ENCODE results near the gene PNKD.
A peak's percentile ranks its signal among the peaks of the same experiment; 100 is the strongest.

PNKD gene

DNA sequence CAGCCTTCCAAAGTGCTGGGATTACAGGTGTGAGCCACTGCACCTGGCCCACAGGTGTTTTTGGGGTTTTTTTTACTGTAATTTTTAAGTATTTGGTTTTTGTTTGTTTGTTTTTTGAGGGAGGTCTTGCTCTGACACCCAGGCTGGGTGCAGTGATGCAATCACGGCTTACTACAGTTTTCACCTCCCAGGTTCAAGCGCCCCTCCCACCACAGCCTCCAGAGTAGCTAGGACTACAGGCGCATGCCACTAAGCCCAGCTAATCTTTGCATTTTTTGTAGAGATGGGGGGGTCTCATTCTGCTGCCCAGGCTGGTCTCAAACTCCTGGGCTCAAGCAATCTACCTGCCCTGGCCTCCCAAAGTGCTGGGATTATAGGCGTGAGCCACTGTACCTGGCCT lies 104.5 kb downstream of the PNKD start:
- no peak for DNase-seq (ENCODE audit: low read depth)

DNA sequence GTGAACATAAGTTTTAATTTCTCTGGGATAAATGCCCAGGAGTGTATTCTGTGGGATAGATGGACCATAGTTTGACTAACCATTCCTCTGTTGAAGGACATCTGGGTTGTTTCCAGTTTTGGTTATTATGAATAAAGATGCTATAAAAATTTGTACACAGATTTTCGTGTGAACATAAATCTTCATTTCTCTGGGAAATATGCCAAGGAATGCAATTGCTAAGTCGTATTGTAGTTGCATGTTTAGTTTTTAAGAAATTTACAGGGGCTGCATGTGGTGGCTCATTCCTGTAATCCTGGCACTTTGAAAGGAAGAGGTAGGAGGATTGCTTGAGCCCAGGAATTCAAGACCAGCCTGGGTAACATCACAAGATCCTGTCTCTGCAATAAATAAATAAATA lies 104.9 kb downstream of the PNKD start:
- DNase-seq (ENCODE audit: low read depth), result peak; percentile 40

DNA sequence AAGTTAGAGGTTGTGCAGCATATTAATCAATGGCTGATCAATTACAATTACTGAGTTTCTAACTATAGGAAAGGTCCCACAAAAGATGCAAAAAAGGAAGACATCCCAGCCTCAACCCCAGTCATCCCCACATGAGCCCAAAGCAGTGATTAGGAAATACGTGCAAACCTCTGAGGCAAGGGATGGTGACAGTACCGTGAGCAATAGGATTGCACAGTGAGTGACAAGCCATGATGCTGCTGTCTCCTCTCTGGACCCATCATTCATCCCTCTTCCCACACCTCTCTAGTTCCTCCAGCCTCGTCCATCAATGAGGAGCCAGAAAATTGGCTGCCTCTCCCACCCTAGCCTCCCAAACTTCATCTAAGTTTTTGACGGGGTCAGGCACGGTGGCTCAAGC lies 107.7 kb downstream of the PNKD start:
- DNase-seq (ENCODE audit: low read depth), result no peak

DNA sequence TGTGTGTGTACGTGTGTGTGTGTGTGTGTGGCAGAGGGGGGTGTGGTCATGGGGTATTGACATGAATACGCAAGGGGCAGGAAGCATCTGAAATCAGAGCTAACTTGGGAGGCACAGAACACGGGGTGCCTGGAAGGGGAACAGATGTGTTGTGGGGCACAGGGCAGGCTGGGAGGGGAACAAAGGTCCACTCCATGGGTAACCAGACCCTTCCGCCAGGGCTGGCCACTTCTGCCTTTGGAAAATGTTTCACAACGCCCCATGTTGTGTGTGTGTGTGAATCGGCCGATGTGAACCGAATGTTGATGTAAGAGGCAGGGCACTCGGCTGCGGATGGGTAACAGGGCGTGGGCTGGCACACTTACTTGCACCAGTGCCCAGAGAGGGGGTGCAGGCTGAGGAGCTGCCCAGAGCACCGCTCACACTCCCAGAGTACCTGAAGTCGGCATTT lies 111.6 kb downstream of the PNKD start, which contains the start of gene SLC11A1:
TSS of gene SLC11A1 (plus strand) at position 358 of the 451 bp plus-strand sequence. CDS start 96 bp downstream, outside the sequence.
- DNase-seq (ENCODE audit: low read depth), result no peak

DNA sequence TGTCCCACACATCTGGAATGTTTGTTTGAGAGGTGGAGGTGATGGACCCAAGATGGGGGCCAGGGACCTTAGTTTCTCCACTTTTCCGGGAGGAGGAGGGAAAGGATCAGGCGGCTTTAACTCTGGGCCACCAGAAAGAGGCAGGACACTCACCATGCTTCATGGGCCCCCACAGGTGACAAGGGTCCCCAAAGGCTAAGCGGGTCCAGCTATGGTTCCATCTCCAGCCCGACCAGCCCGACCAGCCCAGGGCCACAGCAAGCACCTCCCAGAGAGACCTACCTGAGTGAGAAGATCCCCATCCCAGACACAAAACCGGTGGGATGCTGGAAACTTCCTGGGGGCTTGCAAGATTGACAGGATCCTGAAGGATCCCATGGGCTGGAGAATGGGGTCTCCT lies 112.5 kb downstream of the PNKD start:
- DNase-seq (ENCODE audit: low read depth), result no peak

DNA sequence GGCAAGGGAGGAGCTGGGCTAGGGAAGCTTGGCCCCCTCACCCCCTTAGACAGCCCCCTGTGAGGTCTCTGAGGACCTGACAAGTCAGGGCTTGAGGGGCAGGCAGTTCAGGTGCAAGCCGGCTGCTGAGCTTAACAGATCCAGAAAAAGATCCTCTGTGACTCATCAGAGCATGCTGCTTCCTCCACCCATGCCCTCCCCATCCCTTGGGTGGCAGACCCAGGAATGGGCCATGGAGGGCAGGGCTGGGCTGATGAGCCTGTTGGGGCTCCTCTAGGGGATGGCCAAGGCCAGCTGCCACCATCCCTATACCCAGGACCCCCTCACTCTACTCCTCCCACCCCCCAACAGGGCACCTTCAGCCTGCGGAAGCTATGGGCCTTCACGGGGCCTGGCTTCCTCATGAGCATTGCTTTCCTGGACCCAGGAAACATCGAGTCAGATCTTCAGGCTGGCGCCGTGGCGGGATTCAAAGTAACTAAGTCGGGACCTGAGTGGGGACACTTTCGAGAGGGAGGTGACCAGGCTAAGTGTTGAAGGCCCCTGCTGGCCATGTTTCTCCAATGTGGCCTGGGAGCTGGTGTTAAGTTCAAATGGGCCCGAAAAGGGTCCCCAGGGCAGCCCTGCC lies 113.7 kb downstream of the PNKD start:
- peak; percentile 42 for DNase-seq (ENCODE audit: low read depth)

DNA sequence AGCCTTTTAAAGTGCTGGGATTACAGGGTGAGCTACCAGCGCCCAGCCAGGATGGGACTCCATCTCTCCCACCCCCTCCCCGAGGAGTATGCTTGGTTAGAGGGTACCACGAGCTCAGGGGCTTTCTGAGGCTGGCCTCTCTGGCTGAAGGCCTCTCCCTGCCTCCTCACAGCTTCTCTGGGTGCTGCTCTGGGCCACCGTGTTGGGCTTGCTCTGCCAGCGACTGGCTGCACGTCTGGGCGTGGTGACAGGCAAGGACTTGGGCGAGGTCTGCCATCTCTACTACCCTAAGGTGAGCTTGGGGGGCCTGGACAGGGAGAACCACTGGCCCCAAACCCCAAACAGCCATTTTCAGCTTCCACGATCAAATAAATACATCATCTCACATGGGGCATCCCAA lies 114.7 kb downstream of the PNKD start:
- no peak for DNase-seq (ENCODE audit: low read depth)

DNA sequence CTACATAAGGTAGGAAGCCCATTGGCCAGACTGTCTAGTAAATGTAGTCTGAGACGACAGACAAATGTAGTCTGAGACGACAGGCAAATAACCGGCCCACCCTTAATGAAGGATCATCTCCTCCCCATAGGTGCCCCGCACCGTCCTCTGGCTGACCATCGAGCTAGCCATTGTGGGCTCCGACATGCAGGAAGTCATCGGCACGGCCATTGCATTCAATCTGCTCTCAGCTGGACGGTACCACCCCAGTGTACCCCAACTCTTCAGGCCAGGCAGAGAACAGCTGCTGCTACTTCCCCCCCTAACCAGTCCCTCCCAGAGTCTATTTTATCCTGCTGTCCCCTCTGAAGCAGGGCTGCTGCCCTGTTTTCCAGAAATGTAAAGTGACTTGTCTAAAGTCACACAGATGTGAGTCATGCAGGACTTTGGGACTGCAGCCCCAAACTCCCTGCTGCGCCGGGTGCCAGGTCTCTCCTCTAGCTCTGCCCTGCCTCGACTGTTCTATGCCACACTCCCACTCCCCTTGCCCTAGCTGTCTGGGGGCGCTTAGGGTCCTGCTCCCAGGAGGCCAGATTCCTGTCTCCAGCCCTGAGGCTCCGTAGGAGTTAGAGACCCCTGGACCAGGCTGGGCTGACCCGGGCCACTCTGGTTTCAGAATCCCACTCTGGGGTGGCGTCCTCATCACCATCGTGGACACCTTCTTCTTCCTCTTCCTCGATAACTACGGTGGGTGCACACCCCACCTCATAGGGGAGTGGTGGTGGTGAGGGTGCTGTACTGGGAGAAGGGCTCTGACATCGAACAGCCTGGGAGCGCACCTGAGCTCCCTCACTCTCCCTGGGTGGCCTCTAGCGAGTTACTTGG lies 116.4 kb downstream of the PNKD start:
- DNase-seq (ENCODE audit: low read depth), result no peak

DNA sequence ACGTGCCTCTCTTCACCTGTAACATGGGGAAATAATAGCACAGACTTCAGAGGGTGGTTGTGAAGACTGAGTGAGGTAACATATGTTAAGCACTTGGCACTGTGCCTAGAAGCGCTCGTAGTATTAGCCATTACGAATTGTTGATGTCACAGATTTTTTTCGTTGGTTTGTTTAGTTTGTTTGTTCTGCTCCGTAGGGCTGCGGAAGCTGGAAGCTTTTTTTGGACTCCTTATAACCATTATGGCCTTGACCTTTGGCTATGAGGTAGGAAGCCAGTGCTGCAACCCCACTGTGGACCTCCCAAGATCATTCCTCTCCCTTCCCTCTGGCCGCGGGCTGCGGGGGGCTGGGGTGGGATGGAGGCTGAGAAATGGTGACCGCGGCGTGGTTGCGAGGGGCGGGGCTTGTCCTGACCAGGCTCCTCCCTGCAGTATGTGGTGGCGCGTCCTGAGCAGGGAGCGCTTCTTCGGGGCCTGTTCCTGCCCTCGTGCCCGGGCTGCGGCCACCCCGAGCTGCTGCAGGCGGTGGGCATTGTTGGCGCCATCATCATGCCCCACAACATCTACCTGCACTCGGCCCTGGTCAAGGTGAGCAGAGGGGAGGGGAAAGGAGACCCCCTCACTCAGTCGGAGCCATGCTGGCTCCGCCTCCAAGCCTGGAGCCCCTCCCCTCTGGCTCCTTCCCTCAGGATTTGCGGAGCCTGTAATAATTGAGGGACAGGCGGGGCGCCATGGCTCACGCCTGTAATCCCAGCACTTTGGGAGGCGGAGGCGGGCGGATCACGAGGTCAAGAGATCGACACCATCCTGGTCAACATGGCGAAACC lies 117.3 kb downstream of the PNKD start:
- peak; percentile 43 for DNase-seq (ENCODE audit: low read depth)

DNA sequence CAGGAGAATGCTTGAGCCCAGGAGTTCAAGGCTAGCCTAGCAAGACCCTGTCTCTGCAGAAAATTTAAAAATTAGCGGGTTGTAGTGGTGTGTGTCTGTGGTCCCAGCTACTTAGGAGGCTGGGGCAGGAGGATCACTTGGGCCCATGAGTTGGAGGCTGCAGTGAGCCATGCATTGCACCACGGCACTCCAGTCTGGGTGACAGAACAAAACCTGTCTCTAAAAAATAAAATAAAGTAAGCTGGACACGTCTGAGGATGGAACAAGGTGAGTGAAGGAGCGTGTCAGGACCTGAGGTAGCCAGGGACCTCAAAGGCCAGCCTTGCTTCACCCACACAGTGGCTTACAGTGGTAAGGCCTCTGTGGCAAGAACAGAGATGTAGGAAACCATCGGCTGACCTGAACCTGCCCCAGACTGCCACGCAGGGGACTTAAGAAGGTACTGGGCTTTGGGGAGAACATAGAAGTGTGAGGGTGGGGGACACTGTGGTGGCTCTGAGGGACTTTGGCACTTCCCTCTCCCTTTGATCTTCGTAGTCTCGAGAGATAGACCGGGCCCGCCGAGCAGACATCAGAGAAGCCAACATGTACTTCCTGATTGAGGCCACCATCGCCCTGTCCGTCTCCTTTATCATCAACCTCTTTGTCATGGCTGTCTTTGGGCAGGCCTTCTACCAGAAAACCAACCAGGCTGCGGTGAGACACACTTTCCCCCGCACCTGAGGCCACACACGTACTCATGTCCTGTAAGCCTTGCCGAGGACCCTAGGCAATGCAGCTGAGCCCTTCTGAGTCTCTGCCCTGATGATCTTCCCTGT lies 119.2 kb downstream of the PNKD start:
- DNase-seq (ENCODE audit: low read depth), result no peak

DNA sequence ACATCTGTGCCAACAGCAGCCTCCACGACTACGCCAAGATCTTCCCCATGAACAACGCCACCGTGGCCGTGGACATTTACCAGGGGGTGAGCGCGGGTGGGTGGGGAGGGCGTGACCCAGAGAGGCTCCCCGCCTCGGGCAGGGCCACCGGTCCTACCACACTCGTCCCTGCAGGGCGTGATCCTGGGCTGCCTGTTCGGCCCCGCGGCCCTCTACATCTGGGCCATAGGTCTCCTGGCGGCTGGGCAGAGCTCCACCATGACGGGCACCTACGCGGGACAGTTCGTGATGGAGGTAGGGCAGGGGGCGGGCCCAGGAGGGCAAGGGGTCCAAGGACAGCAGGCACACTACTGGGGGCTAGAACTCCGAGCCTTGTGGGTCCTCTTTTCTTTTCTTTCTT lies 120.9 kb downstream of the PNKD start:
- no peak for DNase-seq (ENCODE audit: low read depth)

DNA sequence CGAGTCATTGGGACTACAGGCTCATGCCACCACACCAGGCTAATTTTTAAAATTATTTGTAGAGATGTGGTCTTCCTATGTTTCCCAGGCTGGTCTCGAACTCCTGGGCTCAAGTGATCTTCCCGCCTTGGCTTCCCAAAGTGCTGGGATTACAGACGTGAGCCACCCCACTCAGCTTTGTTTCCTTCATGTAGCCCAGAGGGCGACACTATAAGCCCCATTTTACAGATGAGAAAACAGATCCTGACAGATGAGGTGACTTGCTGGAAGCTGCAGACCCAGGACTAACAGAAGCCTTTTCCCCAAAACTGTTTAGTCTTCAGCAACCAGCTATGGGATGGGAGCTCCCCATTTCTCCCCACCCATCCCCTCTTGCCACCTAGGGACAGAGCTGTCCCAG lies 122.1 kb downstream of the PNKD start:
- no peak for DNase-seq (ENCODE audit: low read depth)

DNA sequence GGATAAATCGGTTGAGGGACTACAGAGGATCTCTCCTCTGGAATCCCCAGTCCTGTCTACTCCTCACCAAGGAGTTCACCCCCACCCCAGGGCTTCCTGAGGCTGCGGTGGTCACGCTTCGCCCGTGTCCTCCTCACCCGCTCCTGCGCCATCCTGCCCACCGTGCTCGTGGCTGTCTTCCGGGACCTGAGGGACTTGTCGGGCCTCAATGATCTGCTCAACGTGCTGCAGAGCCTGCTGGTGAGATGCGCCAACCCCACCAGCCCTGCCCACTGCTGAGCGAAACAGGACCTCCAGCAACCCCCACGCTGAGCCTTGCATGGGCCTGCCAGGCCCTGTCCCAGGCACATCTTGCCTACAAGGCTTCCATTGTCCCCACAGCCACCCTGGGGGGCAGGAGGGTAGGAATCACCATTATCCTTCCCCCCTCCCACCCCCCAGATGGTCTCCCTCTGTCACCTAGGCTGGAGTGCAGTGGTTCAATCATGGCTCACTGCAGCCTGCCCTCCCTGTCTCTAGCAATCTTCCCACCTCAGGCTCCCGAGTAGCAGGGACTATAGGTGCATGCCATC lies 122.7 kb downstream of the PNKD start:
- DNase-seq (ENCODE audit: low read depth), result no peak

DNA sequence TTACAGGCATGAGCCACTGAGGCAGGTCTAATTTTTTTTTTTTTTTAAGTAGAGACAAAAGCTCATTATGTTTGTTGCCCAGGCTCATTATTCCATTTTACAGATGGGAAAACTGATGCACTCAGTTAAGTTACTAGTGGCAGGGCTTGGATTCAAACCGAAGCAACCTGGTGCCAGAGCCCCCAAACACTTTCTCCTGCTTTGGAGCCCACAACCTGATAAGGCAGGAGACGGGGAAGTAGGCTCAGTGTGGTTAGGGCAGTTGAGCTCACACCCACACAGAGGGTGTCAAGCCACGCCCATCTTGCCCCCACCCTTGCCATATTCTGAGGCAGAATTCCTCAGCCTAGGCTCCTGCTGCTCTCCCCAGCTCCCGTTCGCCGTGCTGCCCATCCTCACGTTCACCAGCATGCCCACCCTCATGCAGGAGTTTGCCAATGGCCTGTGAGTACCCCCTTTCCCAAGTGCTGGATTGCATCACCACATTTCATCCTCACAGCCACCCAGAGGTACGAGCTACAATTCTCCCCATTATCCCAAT lies 123.5 kb downstream of the PNKD start:
- no peak for DNase-seq (ENCODE audit: low read depth)

DNA sequence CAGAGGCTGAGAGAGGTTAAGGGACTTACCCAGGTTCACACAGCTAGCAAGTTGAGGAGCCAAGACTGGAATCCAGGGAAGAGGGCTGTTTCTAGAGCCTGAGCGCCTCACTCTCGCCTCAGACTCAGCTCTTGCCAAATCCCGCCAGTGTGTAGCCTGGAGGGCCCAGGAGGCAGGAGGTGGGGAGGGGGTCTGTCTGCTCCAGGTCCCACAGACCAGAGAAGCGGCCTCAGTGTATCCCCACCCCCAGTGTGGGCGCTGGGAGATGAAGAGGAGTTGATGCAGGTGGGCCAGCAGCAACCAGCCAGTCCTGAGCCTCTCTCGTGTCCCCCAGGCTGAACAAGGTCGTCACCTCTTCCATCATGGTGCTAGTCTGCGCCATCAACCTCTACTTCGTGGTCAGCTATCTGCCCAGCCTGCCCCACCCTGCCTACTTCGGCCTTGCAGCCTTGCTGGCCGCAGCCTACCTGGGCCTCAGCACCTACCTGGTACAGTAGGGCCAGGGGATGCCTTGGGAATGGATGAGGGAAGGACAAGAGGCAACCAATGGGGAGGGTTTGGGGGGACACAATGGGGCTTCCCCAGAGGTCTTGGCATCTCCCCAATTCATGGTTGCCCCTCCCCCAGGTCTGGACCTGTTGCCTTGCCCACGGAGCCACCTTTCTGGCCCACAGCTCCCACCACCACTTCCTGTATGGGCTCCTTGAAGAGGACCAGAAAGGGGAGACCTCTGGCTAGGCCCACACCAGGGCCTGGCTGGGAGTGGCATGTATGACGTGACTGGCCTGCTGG lies 124.2 kb downstream of the PNKD start:
- no peak for DNase-seq (ENCODE audit: low read depth)

DNA sequence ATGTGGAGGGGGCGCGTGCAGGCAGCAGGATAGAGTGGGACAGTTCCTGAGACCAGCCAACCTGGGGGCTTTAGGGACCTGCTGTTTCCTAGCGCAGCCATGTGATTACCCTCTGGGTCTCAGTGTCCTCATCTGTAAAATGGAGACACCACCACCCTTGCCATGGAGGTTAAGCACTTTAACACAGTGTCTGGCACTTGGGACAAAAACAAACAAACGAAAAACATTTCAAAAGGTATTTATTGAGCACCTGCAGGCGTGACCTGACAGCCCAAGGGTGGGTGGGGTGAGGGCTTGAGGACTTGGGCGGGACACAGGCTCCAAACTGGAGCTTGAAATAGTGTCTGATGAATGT lies 124.7 kb downstream of the PNKD start:
- no peak for DNase-seq (ENCODE audit: low read depth)

DNA sequence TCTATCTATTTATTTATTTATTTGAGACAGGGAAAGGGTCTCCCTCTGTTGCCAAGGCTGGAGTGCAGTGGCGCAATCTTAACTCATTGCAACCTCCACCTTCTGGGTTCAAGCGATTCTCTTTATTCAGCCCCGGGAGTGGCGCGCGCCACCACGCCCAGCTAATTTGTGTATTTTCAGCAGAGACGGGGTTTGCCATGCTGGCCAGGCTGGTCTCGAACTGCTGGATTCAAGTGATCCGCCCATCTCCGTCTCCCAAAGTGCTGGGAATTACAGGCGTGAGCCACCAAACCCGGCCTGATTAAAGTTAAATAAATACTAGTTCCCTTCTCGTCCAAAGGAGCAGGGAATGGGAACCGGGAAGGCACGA lies 125.1 kb downstream of the PNKD start:
- no peak for DNase-seq (ENCODE audit: low read depth)

DNA sequence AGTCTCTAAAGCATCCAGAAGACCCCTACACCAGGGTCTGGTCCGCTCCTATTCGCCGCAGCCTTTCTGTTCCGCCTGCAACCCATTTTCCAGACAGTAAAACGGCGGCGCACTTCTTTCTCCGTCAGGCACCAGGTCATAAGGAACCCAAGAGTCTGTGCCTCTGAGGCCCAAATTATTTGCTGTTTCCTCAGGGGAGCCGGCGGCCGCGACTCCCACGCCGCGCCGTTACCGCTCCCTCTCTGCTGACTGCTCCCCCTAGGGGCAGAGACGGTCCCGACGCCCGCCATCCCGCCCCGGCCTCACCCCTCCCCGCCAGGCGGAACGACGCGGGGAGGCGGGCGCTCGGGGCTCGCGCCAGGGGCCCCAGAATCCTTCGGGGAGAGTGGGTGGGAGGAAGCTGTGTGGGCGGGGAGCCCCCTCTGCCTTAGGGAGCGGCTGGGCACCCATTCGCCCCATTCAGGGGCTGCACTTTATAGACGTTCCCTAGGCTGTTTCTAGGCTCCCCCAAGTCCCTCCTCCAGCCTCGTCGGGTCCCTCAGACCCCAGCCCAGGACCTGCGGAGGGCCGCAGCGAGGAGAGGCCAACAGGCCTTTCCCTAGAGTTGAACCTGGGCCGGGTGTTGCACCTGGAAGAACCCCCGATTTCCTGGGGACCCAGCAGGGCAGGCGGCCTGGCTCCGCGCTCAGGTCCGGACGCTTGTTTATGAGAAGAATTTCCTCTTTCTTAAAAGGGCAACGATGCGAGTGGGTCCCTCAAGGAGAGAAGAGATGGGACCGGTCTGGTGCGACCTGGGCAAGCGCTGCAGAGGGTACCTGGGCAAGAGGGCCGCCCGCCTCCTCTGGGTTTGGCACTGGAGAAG lies 125.7 kb downstream of the PNKD start:
- peak; percentile 96 for DNase-seq (ENCODE audit: low read depth)
